Activated CD8-positive, alpha-beta memory T cell treated with anti-CD3 and anti-CD28 coated beads, Interleukin-2, amount 10 ng/mL, durations not matched to agents 7 days and 5 days (primary cell): ENCODE data around the gene CNOT6. TPM values are rescaled to one million over a fixed set of nuclear protein-coding genes. Genes with fewer than 3 reads are reported as not detected.
"Not testable (repeated sequence)": the region's sequence is repeated elsewhere in the genome, so short reads cannot be mapped to it uniquely, and the experiment has no call there.

Source experiments
- ATAC-seq: fragments of 150-1000 bp; cut with Tn5 transposase; one replicate; pipeline ENCODE4 v1.10.0; 2021; ENCODE audit warnings: moderate library complexity
- CTCF ChIA-PET: fragments of 350-600 bp; sonication (Branson Sonifier 250); formaldehyde crosslinking; loops from one replicate; lab custom pipeline; 2021; ENCODE audit warnings: antibody characterized with exemption; lab: Charles Lee
- DNase-seq: peaks from one replicate; pipeline ENCODE4 v3.0.0-alpha.2; 2020
- H3K27ac Mint-ChIP-seq: one replicate; pipeline ENCODE4 v1.8.0; 2021; ENCODE audit warnings: mild to moderate bottlenecking, mixed read lengths
- H3K27me3 Mint-ChIP-seq: one replicate; pipeline ENCODE4 v1.8.0; 2021; ENCODE audit warnings: mixed read lengths
- H3K36me3 Mint-ChIP-seq: one replicate; pipeline ENCODE4 v1.8.0; 2021; ENCODE audit warnings: mild to moderate bottlenecking, mixed read lengths
- H3K4me1 Mint-ChIP-seq: one replicate; pipeline ENCODE4 v1.8.0; 2021; ENCODE audit warnings: mixed read lengths
- H3K4me3 Mint-ChIP-seq: one replicate; pipeline ENCODE4 v1.8.0; 2021; ENCODE audit warnings: mild to moderate bottlenecking, moderate library complexity, mixed read lengths
- H3K9me3 Mint-ChIP-seq: one replicate; pipeline ENCODE4 v1.8.0; 2022; ENCODE audit warnings: low read depth, mixed read lengths
- total RNA-seq, 2 experiments: library from RNA; stranded (reverse); gene quantifications; one replicate each; pipeline ENCODE4 v1.2.3, GENCODE V29; 2021

The CNOT6 gene
- total RNA-seq, 2 experiments from 2014 or later: 39.7 to 44.4 TPM

GRCh38 chr5:180484813-180485212 lies 9.4 kb upstream of the CNOT6 start:
- Mint-ChIP-seq H3K36me3 (no peaks in the 10 kb centered on the region), H3K9me3 (no peaks in the 10 kb centered on the region), H3K27me3 (no peaks in the 10 kb centered on the region), H3K27ac (no peak overlapping the region), H3K4me1 (no peaks in the 10 kb centered on the region), H3K4me3 (no peak overlapping the region)
- ATAC-seq (no peak), DNase-seq (no peak)
- CTCF ChIA-PET: no interaction called here

GRCh38 chr5:180486636-180487149 lies 7.5 kb upstream of the CNOT6 start:
- DNase-seq: no peak
- Mint-ChIP-seq H3K9me3 (no peaks in the 10 kb centered on the region), H3K4me3 (no peak overlapping the region), H3K27ac (no peak overlapping the region), H3K27me3 (no peaks in the 10 kb centered on the region), H3K4me1 (peaks cover 3% of the 10 kb centered on the region), H3K36me3 (no peaks in the 10 kb centered on the region)
- no peak for ATAC-seq
- CTCF ChIA-PET: no interaction called here

GRCh38 chr5:180487556-180487955 lies 6.6 kb upstream of the CNOT6 start:
- peaks cover 6% of the 10 kb centered on the region for H3K4me1 Mint-ChIP-seq
- H3K36me3 Mint-ChIP-seq: peaks cover 2% of the 10 kb centered on the region
- H3K27me3 Mint-ChIP-seq: no peaks in the 10 kb centered on the region
- H3K27ac Mint-ChIP-seq: no peak overlapping the region
- no peaks in the 10 kb centered on the region for H3K9me3 Mint-ChIP-seq
- DNase-seq: no peak
- no peak overlapping the region for H3K4me3 Mint-ChIP-seq
- no peak for ATAC-seq
- CTCF ChIA-PET: no interaction called here

- CTCF ChIA-PET: interaction anchor here (0.8 kb wide), 1 partner anchor 127 kb away, joined by 3 read pairs; no protein-coding TSS in a partner anchor
- DNase-seq: no peak
- Mint-ChIP-seq H3K4me1 (peaks cover 32% of the 10 kb centered on the region), H3K27me3 (no peaks in the 10 kb centered on the region), H3K36me3 (peaks cover 10% of the 10 kb centered on the region), H3K27ac (no peak overlapping the region), H3K9me3 (no peaks in the 10 kb centered on the region), H3K4me3 (no peak overlapping the region)
- no peak for ATAC-seq
Observed at GRCh38 chr5:180491496-180491895, 2.7 kb upstream of the CNOT6 start.

GRCh38 chr5:180492226-180492903 lies 1.8 kb upstream of the CNOT6 start:
- CTCF ChIA-PET: interaction anchor here (0.8 to 2.2 kb wide), 4 partner anchors 21 to 199 kb away, joined by 3 to 7 read pairs (median 4); no protein-coding TSS in a partner anchor
- Mint-ChIP-seq H3K36me3 (peaks cover 10% of the 10 kb centered on the region), H3K27me3 (no peaks in the 10 kb centered on the region), H3K27ac (peak overlapping the region; percentile 6), H3K9me3 (no peaks in the 10 kb centered on the region), H3K4me1 (peaks cover 35% of the 10 kb centered on the region), H3K4me3 (no peak overlapping the region)
- no peak for DNase-seq
- ATAC-seq: no peak

- no peaks in the 10 kb centered on the region for H3K27me3 Mint-ChIP-seq
- peaks cover 18% of the 10 kb centered on the region for H3K36me3 Mint-ChIP-seq
- H3K4me1 Mint-ChIP-seq: peaks cover 42% of the 10 kb centered on the region
- peak overlapping the region; percentile 85 for H3K4me3 Mint-ChIP-seq
- H3K27ac Mint-ChIP-seq: peak overlapping the region; percentile 93
- DNase-seq (peak; percentile 59), ATAC-seq (peak; percentile 50)
- no peaks in the 10 kb centered on the region for H3K9me3 Mint-ChIP-seq
- CTCF ChIA-PET: interaction anchor here (1.0 to 2.2 kb wide), 2 partner anchors 24 to 73 kb away, joined by 3 to 6 read pairs; no protein-coding TSS in a partner anchor
Observed at GRCh38 chr5:180494510-180495181, 467 bp downstream of the CNOT6 start.

GRCh38 chr5:180495292-180495691 lies 1.1 kb downstream of the CNOT6 start:
- Mint-ChIP-seq H3K27ac (peak overlapping the region; percentile 83), H3K9me3 (no peaks in the 10 kb centered on the region), H3K36me3 (peaks cover 20% of the 10 kb centered on the region), H3K4me1 (peaks cover 43% of the 10 kb centered on the region), H3K4me3 (peak overlapping the region; percentile 85), H3K27me3 (no peaks in the 10 kb centered on the region)
- ATAC-seq (no peak), DNase-seq (no peak)
- CTCF ChIA-PET: no interaction called here

- no peaks in the 10 kb centered on the region for H3K9me3 Mint-ChIP-seq
- CTCF ChIA-PET: interaction anchor here (1.3 kb wide), 1 partner anchor 21 kb away, joined by 3 read pairs; no protein-coding TSS in a partner anchor
- DNase-seq: no peak
- H3K27ac Mint-ChIP-seq: peak overlapping the region; percentile 6
- ATAC-seq: no peak
- H3K27me3 Mint-ChIP-seq: no peaks in the 10 kb centered on the region
- peaks cover 43% of the 10 kb centered on the region for H3K4me1 Mint-ChIP-seq
- H3K36me3 Mint-ChIP-seq: peaks cover 20% of the 10 kb centered on the region
- H3K4me3 Mint-ChIP-seq: peak overlapping the region; percentile 35
Observed at GRCh38 chr5:180495991-180496741, 2.0 kb downstream of the CNOT6 start.

GRCh38 chr5:180496806-180497205 lies 2.6 kb downstream of the CNOT6 start:
- Mint-ChIP-seq H3K36me3 (peaks cover 20% of the 10 kb centered on the region), H3K4me1 (peaks cover 40% of the 10 kb centered on the region)
- not testable (repeated sequence) for DNase-seq, H3K27me3 Mint-ChIP-seq, ATAC-seq, H3K27ac Mint-ChIP-seq, H3K4me3 Mint-ChIP-seq, H3K9me3 Mint-ChIP-seq
- CTCF ChIA-PET: interaction anchor here (1.3 kb wide), 1 partner anchor 21 kb away, joined by 3 read pairs; no protein-coding TSS in a partner anchor

- Mint-ChIP-seq H3K4me1 (peaks cover 34% of the 10 kb centered on the region), H3K36me3 (peaks cover 20% of the 10 kb centered on the region)
- not testable (repeated sequence) for H3K4me3 Mint-ChIP-seq, H3K27ac Mint-ChIP-seq, H3K9me3 Mint-ChIP-seq, H3K27me3 Mint-ChIP-seq, ATAC-seq, DNase-seq
- CTCF ChIA-PET: interaction anchor here (1.3 kb wide), 1 partner anchor 20 kb away, joined by 3 read pairs; no protein-coding TSS in a partner anchor
Observed at GRCh38 chr5:180497865-180498264, 3.7 kb downstream of the CNOT6 start.

- CTCF ChIA-PET: no interaction called here
Observed at GRCh38 chr5:180498378-180498777, 4.2 kb downstream of the CNOT6 start.

GRCh38 chr5:180499684-180500083 lies 5.5 kb downstream of the CNOT6 start:
- Mint-ChIP-seq H3K4me1 (peaks cover 26% of the 10 kb centered on the region), H3K27me3 (no peaks in the 10 kb centered on the region), H3K36me3 (peaks cover 26% of the 10 kb centered on the region), H3K4me3 (no peak overlapping the region), H3K9me3 (peaks cover 4% of the 10 kb centered on the region), H3K27ac (no peak overlapping the region)
- CTCF ChIA-PET: no interaction called here
- DNase-seq (no peak), ATAC-seq (no peak)

More at GRCh38 chr5:180498378-180498777, 4.2 kb downstream of the CNOT6 start:
- Mint-ChIP-seq H3K4me1 (peaks cover 29% of the 10 kb centered on the region), H3K4me3 (no peak overlapping the region), H3K27ac (peak overlapping the region; percentile 4), H3K27me3 (no peaks in the 10 kb centered on the region), H3K9me3 (no peaks in the 10 kb centered on the region), H3K36me3 (peaks cover 20% of the 10 kb centered on the region)
- DNase-seq: no peak
- ATAC-seq: no peak

- Mint-ChIP-seq H3K36me3 (peaks cover 26% of the 10 kb centered on the region), H3K4me1 (peaks cover 23% of the 10 kb centered on the region)
- not testable (repeated sequence) for H3K27ac Mint-ChIP-seq, DNase-seq, H3K4me3 Mint-ChIP-seq, ATAC-seq, H3K27me3 Mint-ChIP-seq, H3K9me3 Mint-ChIP-seq
- CTCF ChIA-PET: interaction anchor here (1.4 kb wide), 1 partner anchor 184 kb away, joined by 3 read pairs; no protein-coding TSS in a partner anchor
Observed at GRCh38 chr5:180500300-180500699, 6.1 kb downstream of the CNOT6 start.
